GM15510 (cell line): ENCODE measurements around the gene ZMIZ2.
A peak's percentile ranks its signal among the peaks of the same experiment; 100 is the strongest.

ENCODE experiments used
- POLR2A ChIP-seq: IDR thresholded peaks from 3 replicates; pipeline ENCODE4 v1.6.1; 2011; ENCODE audit warnings: borderline replicate concordance; ENCODE audit not compliant: insufficient read length; ENCODE audit errors: extremely low read depth

ZMIZ2 gene

GRCh38 chr7:44772867-44773266 is 24.2 kb downstream of the ZMIZ2 start:
- no peak for TF ChIP-seq POLR2A

GRCh38 chr7:44775383-44776107 is 26.9 kb downstream of the ZMIZ2 start:
- no peak for TF ChIP-seq POLR2A

GRCh38 chr7:44776211-44776610 is 27.6 kb downstream of the ZMIZ2 start:
- no peak for TF ChIP-seq POLR2A

GRCh38 chr7:44782460-44782859 is 33.8 kb downstream of the ZMIZ2 start:
- no peak for TF ChIP-seq POLR2A

- TF ChIP-seq POLR2A, result no peak
These were observed 34.8 kb downstream of the ZMIZ2 start for GRCh38 chr7:44783407-44783806.

GRCh38 chr7:44784364-44784763 is 35.7 kb downstream of the ZMIZ2 start:
- TF ChIP-seq POLR2A, result no peak

- no peak for TF ChIP-seq POLR2A
These were observed 38.4 kb downstream of the ZMIZ2 start for GRCh38 chr7:44787041-44787440.

- no peak for TF ChIP-seq POLR2A
These were observed 39.1 kb downstream of the ZMIZ2 start for GRCh38 chr7:44787762-44788161.

GRCh38 chr7:44789990-44790389 is 41.3 kb downstream of the ZMIZ2 start:
- no peak for TF ChIP-seq POLR2A

- TF ChIP-seq POLR2A, result no peak
These were observed 42.9 kb downstream of the ZMIZ2 start for GRCh38 chr7:44791278-44792219.

- TF ChIP-seq POLR2A, result no peak
These were observed 45.3 kb downstream of the ZMIZ2 start for GRCh38 chr7:44793919-44794318.

- no peak for TF ChIP-seq POLR2A
These were observed 45.7 kb downstream of the ZMIZ2 start for GRCh38 chr7:44794331-44794730.

GRCh38 chr7:44796034-44796503 is 47.4 kb downstream of the ZMIZ2 start:
- TF ChIP-seq POLR2A, result no peak

GRCh38 chr7:44796504-44797328 is 48.1 kb downstream of the ZMIZ2 start, which contains the start of gene PPIA:
PPIA (plus strand) TSS chr7:44796681; CDS start chr7:44796725, 44 bp downstream.
- peak; percentile 99 for TF ChIP-seq POLR2A
